GM12872 (cell line): ENCODE results near the gene MTCL1.

Experiments
- CTCF ChIP-seq: IDR thresholded peaks from 3 replicates; pipeline ENCODE4 v1.5.1; 2011; ENCODE audit warnings: low read depth, mild to moderate bottlenecking, low read length, moderate library complexity; ENCODE audit not compliant: insufficient read depth

Gene MTCL1

GRCh38 chr18:8702668-8703067 is 2.7 kb upstream of the MTCL1 start:
- no peak for TF ChIP-seq CTCF

GRCh38 chr18:8703092-8703709 is 2.2 kb upstream of the MTCL1 start:
- no peak for TF ChIP-seq CTCF

GRCh38 chr18:8703781-8704301 is 1.5 kb upstream of the MTCL1 start:
- no peak for TF ChIP-seq CTCF

GRCh38 chr18:8704361-8705237 is 757 bp upstream of the MTCL1 start:
- TF ChIP-seq CTCF, result no peak

GRCh38 chr18:8705961-8706790 is 820 bp downstream of the MTCL1 start:
- TF ChIP-seq CTCF, result no peak

- no peak for TF ChIP-seq CTCF
Measured at GRCh38 chr18:8706791-8707555, 1.6 kb downstream of the MTCL1 start.
